Activated CD8-positive, alpha-beta T cell treated with anti-CD3 and anti-CD28 coated beads, Interleukin-2, amount 10 ng/mL, durations not matched to agents 7 days and 5 days (primary cell): ENCODE measurements around the gene PYGM. TPM values are rescaled to one million over a fixed set of nuclear protein-coding genes. Genes with fewer than 3 reads are reported as not detected.

Source experiments
- ATAC-seq: fragments of 150-1000 bp; cut with Tn5 transposase; one replicate; pipeline ENCODE4 v1.10.0; 2021; ENCODE audit warnings: moderate library complexity
- CTCF ChIA-PET: fragments of 350-600 bp; sonication (Branson Sonifier 250); formaldehyde crosslinking; loops from one replicate; lab custom pipeline; 2021; ENCODE audit warnings: antibody characterized with exemption; lab: Charles Lee
- POLR2A ChIA-PET: fragments of 350-600 bp; sonication (Branson Sonifier 250); formaldehyde crosslinking; loops from one replicate; lab custom pipeline; 2021; ENCODE audit warnings: antibody characterized with exemption; lab: Charles Lee
- DNase-seq: peaks from one replicate; pipeline ENCODE4 v3.0.0-alpha.2; 2020
- H3K27ac Mint-ChIP-seq: one replicate; pipeline ENCODE4 v1.8.0; 2021; ENCODE audit warnings: mild to moderate bottlenecking, mixed read lengths
- H3K27me3 Mint-ChIP-seq: one replicate; pipeline ENCODE4 v1.8.0; 2021; ENCODE audit warnings: low read depth, mixed read lengths
- H3K36me3 Mint-ChIP-seq: one replicate; pipeline ENCODE4 v1.8.0; 2021; ENCODE audit warnings: low read depth, mixed read lengths
- H3K4me1 Mint-ChIP-seq: one replicate; pipeline ENCODE4 v1.8.0; 2021; ENCODE audit warnings: low read depth, mixed read lengths
- H3K4me3 Mint-ChIP-seq: one replicate; pipeline ENCODE4 v1.8.0; 2021; ENCODE audit warnings: mild to moderate bottlenecking, mixed read lengths
- H3K9me3 Mint-ChIP-seq: one replicate; pipeline ENCODE4 v1.8.0; 2022; ENCODE audit warnings: mixed read lengths; ENCODE audit not compliant: insufficient read depth
- total RNA-seq, 2 experiments: library from RNA; stranded (reverse); gene quantifications; one replicate each; pipeline ENCODE4 v1.2.3, GENCODE V29; 2021

The PYGM gene
- 1 to 10 TPM; 2.9 to 4.7 TPM for total RNA-seq

DNA sequence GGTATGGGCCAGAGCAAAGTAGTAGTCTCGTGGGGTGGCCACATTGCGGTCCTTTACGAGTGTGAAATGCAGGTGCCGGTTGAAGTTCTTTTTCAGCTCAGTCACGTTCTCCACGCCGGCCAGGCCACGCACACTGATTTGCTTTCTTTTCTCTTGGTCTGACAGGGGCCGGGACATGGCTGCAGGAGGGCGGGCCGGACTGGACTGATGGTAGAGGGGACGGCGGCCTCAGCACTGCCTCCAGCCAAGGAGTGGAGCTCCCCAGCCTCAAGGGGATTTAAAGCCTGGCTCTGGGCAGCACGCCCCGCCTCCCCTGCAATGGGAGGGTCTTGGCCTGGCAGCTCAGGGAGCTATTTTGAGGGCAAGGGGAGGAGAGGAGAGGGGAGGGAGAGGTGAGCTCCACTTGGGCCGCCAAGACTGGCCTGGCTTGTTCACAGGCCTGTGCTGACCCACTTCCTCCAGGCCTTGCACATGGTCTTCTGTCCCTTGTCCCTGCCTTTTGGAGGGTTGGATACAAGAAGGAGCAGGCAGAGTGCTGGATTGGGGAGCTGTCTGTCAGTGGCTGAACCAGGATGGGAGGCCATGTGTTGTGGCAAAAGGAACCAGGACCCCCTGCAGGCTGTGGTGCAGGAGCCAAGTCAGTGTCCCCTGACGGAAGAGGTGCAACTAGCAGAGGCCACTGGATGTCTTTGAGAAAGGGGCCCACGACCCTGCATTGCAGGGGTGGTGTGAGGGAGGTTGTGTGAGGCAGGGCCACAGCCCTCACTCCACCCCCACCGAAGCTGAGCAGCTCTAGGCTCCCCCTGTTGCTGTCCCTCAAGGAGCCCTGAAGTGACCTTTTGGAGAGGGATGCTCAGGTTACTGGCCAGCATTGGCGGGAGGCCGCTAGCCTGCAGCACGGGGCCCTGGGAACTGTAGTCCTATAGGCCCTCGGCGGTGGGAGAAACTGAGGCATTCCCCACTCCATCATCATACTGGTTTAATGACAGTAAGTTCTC is at the start of gene PYGM:
Gene PYGM, minus strand, starts transcription at position 253 of the 998 bp plus-strand sequence. Its CDS starts 76 bp downstream, at position 177.
- H3K36me3 Mint-ChIP-seq = peaks cover 38% of the 10 kb centered on the region
- peak within 1 kb of the TSS; percentile 63 for H3K4me3 Mint-ChIP-seq
- peak within 1 kb of the TSS; percentile 86 for H3K27ac Mint-ChIP-seq
- POLR2A ChIA-PET = interaction anchor here (0.9 to 2.2 kb wide), 5 partner anchors 8 to 19 kb away, joined by 4 to 23 read pairs (median 12); partner anchors contain the start of genes RASGRP2 and SF1
- ATAC-seq = no peak
- no peaks in the 10 kb centered on the region for H3K27me3 Mint-ChIP-seq
- peaks cover 57% of the 10 kb centered on the region for H3K4me1 Mint-ChIP-seq
- H3K9me3 Mint-ChIP-seq = no peaks in the 10 kb centered on the region
- DNase-seq = no peak
- CTCF ChIA-PET = interaction anchor here (0.8 to 7.4 kb wide), 2 partner anchors 13 to 19 kb away, joined by 3 to 149 read pairs; partner anchors contain the start of genes RASGRP2 and SF1

- no peak overlapping the region for H3K4me3 Mint-ChIP-seq
- no peak for ATAC-seq
- H3K4me1 Mint-ChIP-seq = peaks cover 53% of the 10 kb centered on the region
- H3K27me3 Mint-ChIP-seq = no peaks in the 10 kb centered on the region
- CTCF ChIA-PET = no interaction called here
- POLR2A ChIA-PET = no interaction called here
- H3K27ac Mint-ChIP-seq = peak overlapping the region; percentile 57
- DNase-seq = no peak
- H3K9me3 Mint-ChIP-seq = no peaks in the 10 kb centered on the region
- peaks cover 28% of the 10 kb centered on the region for H3K36me3 Mint-ChIP-seq
Observed at GRCh38 chr11:64805481-64805880, 45.7 kb upstream of the PYGM start.

DNA sequence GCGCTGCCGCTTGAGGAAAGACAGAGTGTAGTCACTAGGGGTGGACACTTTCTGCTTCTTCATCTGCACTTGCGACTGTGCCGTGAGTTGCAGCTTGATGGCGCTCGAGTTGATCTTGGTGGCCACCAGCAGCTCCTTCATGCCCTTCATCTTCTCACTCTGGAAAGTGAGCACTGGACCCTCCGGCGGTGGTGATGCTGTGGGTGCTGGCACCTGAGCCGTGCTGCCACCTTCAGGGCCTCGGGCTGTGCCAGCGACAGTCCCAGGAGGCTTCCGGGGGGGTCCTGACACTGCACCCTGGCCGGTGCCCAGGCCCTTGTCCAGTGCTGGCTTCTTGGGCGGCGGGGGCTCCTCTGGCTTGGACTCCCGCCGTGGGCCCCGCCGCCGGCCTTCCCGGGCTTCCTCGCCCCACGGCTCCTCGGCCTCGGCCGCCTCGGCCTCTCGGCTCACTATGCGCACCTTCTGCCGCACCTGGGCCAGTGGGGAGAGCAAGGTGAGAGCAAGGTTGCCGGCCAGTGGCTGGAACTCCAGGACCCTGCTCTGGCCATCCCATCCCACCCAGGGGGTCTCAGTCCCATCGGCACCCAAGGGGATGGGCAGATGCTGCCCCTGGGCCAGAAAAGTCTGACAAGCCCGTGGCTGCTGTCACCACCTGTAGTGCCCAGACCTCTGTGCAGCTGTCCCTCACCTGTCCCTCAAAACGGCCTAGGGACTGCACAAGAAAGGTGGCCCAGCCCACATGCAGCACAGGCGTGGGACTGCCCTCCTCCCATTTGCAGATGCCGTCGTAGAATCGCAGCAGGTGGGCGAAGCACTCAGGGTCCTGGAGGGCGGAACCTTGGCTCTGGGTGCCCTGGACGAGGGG is 44.8 kb upstream of the PYGM start:
- peaks cover 50% of the 10 kb centered on the region for H3K4me1 Mint-ChIP-seq
- no peak for DNase-seq
- no peak overlapping the region for H3K27ac Mint-ChIP-seq
- ChIA-PET CTCF (interaction anchor here (0.6 to 1.4 kb wide), 5 partner anchors 39 to 314 kb away, joined by 3 to 9 read pairs (median 3); partner anchors contain the start of gene ARL2), POLR2A (interaction anchor here (0.6 to 1.3 kb wide), 3 partner anchors 19 to 317 kb away, joined by 3 read pairs; partner anchors contain the start of genes FAU and MRPL49)
- ATAC-seq = no peak
- H3K4me3 Mint-ChIP-seq = peak overlapping the region; percentile 85
- no peaks in the 10 kb centered on the region for H3K9me3 Mint-ChIP-seq
- no peaks in the 10 kb centered on the region for H3K27me3 Mint-ChIP-seq
- peaks cover 30% of the 10 kb centered on the region for H3K36me3 Mint-ChIP-seq

DNA sequence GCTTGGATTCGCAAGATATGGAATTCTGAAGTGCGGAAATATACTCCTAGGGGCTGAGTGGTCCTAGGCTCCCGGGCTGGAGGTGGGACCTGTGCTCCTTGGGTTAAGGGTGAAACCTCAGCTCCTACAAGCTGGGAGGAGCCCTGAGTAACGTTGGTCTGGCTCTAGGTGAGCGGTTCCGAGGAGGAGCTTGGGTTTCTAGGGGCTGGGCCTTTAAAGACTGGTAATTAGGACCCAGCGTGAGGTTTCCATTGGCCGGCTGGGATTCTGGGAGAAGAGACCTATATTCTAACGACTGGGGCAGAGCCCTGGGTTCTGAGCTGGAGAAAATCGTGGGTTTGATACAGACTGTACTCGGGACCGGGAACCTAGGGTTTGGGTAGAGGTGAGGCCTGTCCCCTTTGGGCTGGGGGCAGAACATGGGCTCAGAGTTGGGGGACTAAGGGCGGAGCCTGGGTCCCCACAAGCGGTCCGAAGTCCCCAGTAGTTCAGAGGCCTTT is 44.1 kb upstream of the PYGM start:
- peak overlapping the region; percentile 81 for H3K27ac Mint-ChIP-seq
- H3K27me3 Mint-ChIP-seq = no peaks in the 10 kb centered on the region
- POLR2A ChIA-PET = interaction anchor here (0.6 to 1.3 kb wide), 3 partner anchors 18 to 318 kb away, joined by 3 read pairs; partner anchors contain the start of genes FAU and MRPL49
- H3K36me3 Mint-ChIP-seq = peaks cover 30% of the 10 kb centered on the region
- DNase-seq (no peak), ATAC-seq (no peak)
- CTCF ChIA-PET = interaction anchor here (0.6 to 1.4 kb wide), 5 partner anchors 39 to 314 kb away, joined by 3 to 9 read pairs (median 3); partner anchors contain the start of gene ARL2
- peak overlapping the region; percentile 85 for H3K4me3 Mint-ChIP-seq
- H3K9me3 Mint-ChIP-seq = no peaks in the 10 kb centered on the region
- H3K4me1 Mint-ChIP-seq = peaks cover 46% of the 10 kb centered on the region

- no peaks in the 10 kb centered on the region for H3K27me3 Mint-ChIP-seq
- H3K9me3 Mint-ChIP-seq = no peaks in the 10 kb centered on the region
- CTCF ChIA-PET = interaction anchor here (1.0 to 1.4 kb wide), 5 partner anchors 40 to 211 kb away, joined by 3 to 9 read pairs (median 3); partner anchors contain the start of gene ARL2
- H3K27ac Mint-ChIP-seq = peak within 1 kb of the TSS; percentile 82
- DNase-seq = peak; percentile 86
- peaks cover 44% of the 10 kb centered on the region for H3K4me1 Mint-ChIP-seq
- POLR2A ChIA-PET = interaction anchor here (0.8 to 1.3 kb wide), 2 partner anchors 316 to 319 kb away, joined by 3 read pairs; partner anchors contain the start of genes FAU and MRPL49
- peak; percentile 91 for ATAC-seq
- H3K36me3 Mint-ChIP-seq = peaks cover 32% of the 10 kb centered on the region
- peak within 1 kb of the TSS; percentile 85 for H3K4me3 Mint-ChIP-seq
Observed at GRCh38 chr11:64803158-64803845, 43.5 kb upstream of the PYGM start, which contains the start of gene MAP4K2. Gene MAP4K2 (minus strand): TSS chr11:64803214. CDS start chr11:64803149, 65 bp downstream.

GRCh38 chr11:64802370-64803157 is 42.8 kb upstream of the PYGM start:
- no peak for ATAC-seq
- Mint-ChIP-seq H3K36me3 (peaks cover 30% of the 10 kb centered on the region), H3K4me3 (peak overlapping the region; percentile 79), H3K9me3 (no peaks in the 10 kb centered on the region), H3K27me3 (no peaks in the 10 kb centered on the region), H3K4me1 (peaks cover 40% of the 10 kb centered on the region), H3K27ac (peak overlapping the region; percentile 82)
- ChIA-PET POLR2A (interaction anchor here (1.4 kb wide), 1 partner anchor 24 kb away, joined by 7 read pairs; the partner anchor contains the start of gene SF1), CTCF (interaction anchor here (0.7 to 1.4 kb wide), 7 partner anchors 11 to 211 kb away, joined by 3 to 4 read pairs (median 3); partner anchors contain the start of genes ARL2 and EHD1)
- no peak for DNase-seq

DNA sequence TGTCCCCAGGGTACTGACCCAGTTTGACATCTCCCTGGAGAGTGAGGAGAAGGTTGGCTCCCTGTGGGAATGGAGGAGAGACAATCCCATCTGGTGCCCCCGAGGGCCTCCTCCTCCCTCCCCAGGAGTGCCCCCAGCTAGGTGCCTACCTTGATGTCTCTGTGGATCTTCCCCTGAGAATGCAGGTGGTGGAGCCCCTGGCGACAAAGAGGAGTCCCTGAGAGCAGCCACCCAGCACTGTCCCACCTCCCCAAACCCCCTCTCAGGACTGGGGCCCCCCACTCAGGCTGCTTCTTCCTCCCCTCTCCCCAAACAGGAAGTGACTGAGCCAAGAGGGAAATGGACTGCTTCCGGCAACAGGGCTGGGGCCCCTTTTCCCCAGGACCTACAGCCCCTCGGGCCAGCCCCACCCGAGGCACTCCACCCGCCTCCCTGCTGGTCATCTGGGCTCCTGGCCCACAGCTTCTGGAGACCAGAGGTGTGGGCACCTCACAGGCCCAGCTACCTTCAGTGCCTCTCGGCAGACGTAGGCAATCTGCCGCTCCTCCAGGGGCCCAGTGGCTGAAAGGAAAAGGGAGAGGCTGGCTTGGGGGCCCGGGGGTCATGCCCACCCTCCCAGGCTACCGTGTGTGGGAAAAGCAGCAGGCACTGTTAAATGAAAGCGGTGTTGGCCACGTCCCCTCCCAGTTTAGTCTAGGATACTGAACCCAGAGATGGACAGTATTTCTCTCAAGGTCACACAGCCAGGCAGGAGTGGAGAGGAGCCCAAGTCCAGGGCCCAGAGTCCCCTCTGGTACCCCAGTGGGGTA is 42.0 kb upstream of the PYGM start:
- Mint-ChIP-seq H3K27ac (peak overlapping the region; percentile 82), H3K9me3 (no peaks in the 10 kb centered on the region), H3K4me3 (peak overlapping the region; percentile 79), H3K27me3 (no peaks in the 10 kb centered on the region), H3K36me3 (peaks cover 27% of the 10 kb centered on the region), H3K4me1 (peaks cover 44% of the 10 kb centered on the region)
- DNase-seq = no peak
- CTCF ChIA-PET = interaction anchor here (0.9 to 1.4 kb wide), 6 partner anchors 13 to 76 kb away, joined by 3 to 4 read pairs (median 3); partner anchors contain the start of gene EHD1
- no peak for ATAC-seq
- POLR2A ChIA-PET = interaction anchor here (1.4 kb wide), 1 partner anchor 23 kb away, joined by 7 read pairs; the partner anchor contains the start of gene SF1

- Mint-ChIP-seq H3K9me3 (no peaks in the 10 kb centered on the region), H3K4me3 (peak overlapping the region; percentile 79), H3K27ac (peak overlapping the region; percentile 82), H3K27me3 (no peaks in the 10 kb centered on the region), H3K36me3 (peaks cover 29% of the 10 kb centered on the region), H3K4me1 (peaks cover 51% of the 10 kb centered on the region)
- DNase-seq (no peak), ATAC-seq (no peak)
- ChIA-PET CTCF (interaction anchor here (1.2 to 2.1 kb wide), 2 partner anchors 13 to 22 kb away, joined by 4 to 6 read pairs; partner anchors contain the start of gene SF1), POLR2A (no interaction called here)
Observed at GRCh38 chr11:64801158-64801464, 41.3 kb upstream of the PYGM start.
